RWPE2 (cell line): ENCODE data around the gene SHLD2.
"Not testable (repeated sequence)": the region's sequence is repeated elsewhere in the genome, so short reads cannot be mapped to it uniquely, and the experiment has no call there.

Experiments used
- ATAC-seq: fragments of 200-7000 bp; cut with Tn5 transposase; 3 replicates; pipeline ENCODE4 v1.9.1; 2021; ENCODE audit warnings: low read depth
- DNase-seq: peaks from one replicate; pipeline ENCODE4 v3.0.0-alpha.2; 2020; ENCODE audit warnings: low spot score
- H3K27ac ChIP-seq: fragments of 450-650 bp; 2 replicates; pipeline ENCODE4 v1.5.1; 2017; ENCODE audit warnings: mild to moderate bottlenecking; ENCODE audit not compliant: poor library complexity, severe bottlenecking
- H3K27me3 ChIP-seq: fragments of 250-450 bp; sonication (Bioruptor Pico); 2 replicates; pipeline ENCODE4 v1.5.1; 2021; ENCODE audit warnings: mild to moderate bottlenecking, moderate library complexity; ENCODE audit not compliant: insufficient read depth, poor library complexity, severe bottlenecking
- H3K36me3 ChIP-seq: fragments of 250-450 bp; sonication (Bioruptor Pico); 2 replicates; pipeline ENCODE4 v1.5.1; 2020; ENCODE audit warnings: low read depth, mild to moderate bottlenecking, moderate library complexity
- H3K4me1 ChIP-seq: fragments of 250-450 bp; sonication (Bioruptor Pico); 2 replicates; pipeline ENCODE4 v1.5.1; 2021; ENCODE audit warnings: mild to moderate bottlenecking, moderate library complexity; ENCODE audit not compliant: insufficient read depth, poor library complexity, severe bottlenecking
- H3K4me3 ChIP-seq: fragments of 250-450 bp; sonication (Bioruptor Pico); 2 replicates; pipeline ENCODE4 v1.5.1; 2021; ENCODE audit warnings: mild to moderate bottlenecking, moderate library complexity; ENCODE audit not compliant: severe bottlenecking
- H3K9me3 ChIP-seq: fragments of 250-450 bp; sonication (Bioruptor Pico); 2 replicates; pipeline ENCODE4 v1.5.1; 2021; ENCODE audit warnings: mild to moderate bottlenecking, moderate library complexity; ENCODE audit not compliant: severe bottlenecking

Gene SHLD2

GRCh38 chr10:87184421-87184820 lies 89.4 kb downstream of the SHLD2 start:
- not testable (repeated sequence) for H3K27me3 ChIP-seq, H3K9me3 ChIP-seq, ATAC-seq, H3K4me3 ChIP-seq, H3K4me1 ChIP-seq, H3K27ac ChIP-seq, DNase-seq
- H3K36me3 ChIP-seq = peaks cover 17% of the 10 kb centered on the region

- not testable (repeated sequence) for ATAC-seq, H3K4me1 ChIP-seq, H3K27me3 ChIP-seq, H3K4me3 ChIP-seq, DNase-seq, H3K9me3 ChIP-seq, H3K27ac ChIP-seq
- peaks cover 15% of the 10 kb centered on the region for H3K36me3 ChIP-seq
Measured at GRCh38 chr10:87186016-87186415, 91.0 kb downstream of the SHLD2 start.

GRCh38 chr10:87187573-87187972 lies 92.6 kb downstream of the SHLD2 start:
- H3K36me3 ChIP-seq = peaks cover 11% of the 10 kb centered on the region
- not testable (repeated sequence) for H3K27ac ChIP-seq, DNase-seq, H3K4me3 ChIP-seq, ATAC-seq, H3K9me3 ChIP-seq, H3K4me1 ChIP-seq, H3K27me3 ChIP-seq

GRCh38 chr10:87191841-87192240 lies 96.8 kb downstream of the SHLD2 start:
- H3K4me1 ChIP-seq, H3K27ac ChIP-seq, H3K27me3 ChIP-seq, ATAC-seq, H3K9me3 ChIP-seq, DNase-seq, H3K4me3 ChIP-seq: not testable (repeated sequence)
- H3K36me3 ChIP-seq = peaks cover 11% of the 10 kb centered on the region

GRCh38 chr10:87200924-87201323 lies 105.9 kb downstream of the SHLD2 start:
- H3K4me1 ChIP-seq, H3K9me3 ChIP-seq, H3K36me3 ChIP-seq, H3K27me3 ChIP-seq, DNase-seq: not testable (repeated sequence)
- H3K27ac ChIP-seq = peak overlapping the region; percentile 10
- ATAC-seq = peak; percentile 65
- peak overlapping the region; percentile 10 for H3K4me3 ChIP-seq

- H3K9me3 ChIP-seq, H3K27ac ChIP-seq, H3K4me3 ChIP-seq, H3K36me3 ChIP-seq, H3K27me3 ChIP-seq, H3K4me1 ChIP-seq, DNase-seq: not testable (repeated sequence)
- ATAC-seq = peak; percentile 12; the same call in 1 of the 3 replicates
Measured at GRCh38 chr10:87204801-87205200, 109.8 kb downstream of the SHLD2 start.

- H3K4me1 ChIP-seq, H3K36me3 ChIP-seq, H3K4me3 ChIP-seq, H3K27ac ChIP-seq, H3K9me3 ChIP-seq, DNase-seq, ATAC-seq, H3K27me3 ChIP-seq: not testable (repeated sequence)
Measured at GRCh38 chr10:87206922-87207321, 111.9 kb downstream of the SHLD2 start.

- H3K4me1 ChIP-seq, H3K4me3 ChIP-seq, DNase-seq, H3K27me3 ChIP-seq, H3K9me3 ChIP-seq, ATAC-seq, H3K36me3 ChIP-seq, H3K27ac ChIP-seq: not testable (repeated sequence)
Measured at GRCh38 chr10:87210309-87210708, 115.3 kb downstream of the SHLD2 start.

- not testable (repeated sequence) for H3K4me3 ChIP-seq, H3K4me1 ChIP-seq, H3K27ac ChIP-seq, H3K9me3 ChIP-seq, DNase-seq, H3K27me3 ChIP-seq, H3K36me3 ChIP-seq
- 0 out of 3 replicates have a peak, but pooled peaks have one; percentile 37 for ATAC-seq
Measured at GRCh38 chr10:87211848-87212247, 116.8 kb downstream of the SHLD2 start.

- not testable (repeated sequence) for H3K9me3 ChIP-seq, H3K36me3 ChIP-seq, DNase-seq, H3K27me3 ChIP-seq, H3K4me1 ChIP-seq, H3K4me3 ChIP-seq, H3K27ac ChIP-seq
- peak; percentile 26; the same call in 2 of the 3 replicates for ATAC-seq
Measured at GRCh38 chr10:87213150-87213765, 118.3 kb downstream of the SHLD2 start.

- H3K4me3 ChIP-seq, H3K9me3 ChIP-seq, DNase-seq: not testable (repeated sequence)
Measured at GRCh38 chr10:87213806-87214205, 118.8 kb downstream of the SHLD2 start.

GRCh38 chr10:87216120-87216519 lies 121.1 kb downstream of the SHLD2 start:
- H3K4me1 ChIP-seq, DNase-seq, H3K27me3 ChIP-seq: not testable (repeated sequence)

More at GRCh38 chr10:87213806-87214205, 118.8 kb downstream of the SHLD2 start:
- not testable (repeated sequence) for H3K36me3 ChIP-seq, H3K27me3 ChIP-seq, ATAC-seq, H3K27ac ChIP-seq, H3K4me1 ChIP-seq

More at GRCh38 chr10:87216120-87216519, 121.1 kb downstream of the SHLD2 start:
- ATAC-seq, H3K36me3 ChIP-seq, H3K4me3 ChIP-seq, H3K9me3 ChIP-seq, H3K27ac ChIP-seq: not testable (repeated sequence)
